Measurements from ENCODE around the gene AGPS.
"Not testable (repeated sequence)": the region's sequence is repeated elsewhere in the genome, so short reads cannot be mapped to it uniquely, and the experiment has no call there.

- not testable (repeated sequence) for TF ChIP-seq CTCF (IDR thresholded peaks at IDR 0.05); ZFX (IDR thresholded peaks at IDR 0.05; ENCODE audit: borderline replicate concordance)
These were observed 31.5 kb downstream of the AGPS start for GRCh38 chr2:177424120-177424519.

All from 22Rv1 (cell line).